Measurements from ENCODE around the gene C5. TPM values are rescaled to one million over a fixed set of nuclear protein-coding genes. Genes with fewer than 3 reads are reported as not detected.
"Not testable (repeated sequence)": the region's sequence is repeated elsewhere in the genome, so short reads cannot be mapped to it uniquely, and the experiment has no call there.

C5 gene
- 7.2 TPM for polyA plus RNA-seq (2013)

DNA sequence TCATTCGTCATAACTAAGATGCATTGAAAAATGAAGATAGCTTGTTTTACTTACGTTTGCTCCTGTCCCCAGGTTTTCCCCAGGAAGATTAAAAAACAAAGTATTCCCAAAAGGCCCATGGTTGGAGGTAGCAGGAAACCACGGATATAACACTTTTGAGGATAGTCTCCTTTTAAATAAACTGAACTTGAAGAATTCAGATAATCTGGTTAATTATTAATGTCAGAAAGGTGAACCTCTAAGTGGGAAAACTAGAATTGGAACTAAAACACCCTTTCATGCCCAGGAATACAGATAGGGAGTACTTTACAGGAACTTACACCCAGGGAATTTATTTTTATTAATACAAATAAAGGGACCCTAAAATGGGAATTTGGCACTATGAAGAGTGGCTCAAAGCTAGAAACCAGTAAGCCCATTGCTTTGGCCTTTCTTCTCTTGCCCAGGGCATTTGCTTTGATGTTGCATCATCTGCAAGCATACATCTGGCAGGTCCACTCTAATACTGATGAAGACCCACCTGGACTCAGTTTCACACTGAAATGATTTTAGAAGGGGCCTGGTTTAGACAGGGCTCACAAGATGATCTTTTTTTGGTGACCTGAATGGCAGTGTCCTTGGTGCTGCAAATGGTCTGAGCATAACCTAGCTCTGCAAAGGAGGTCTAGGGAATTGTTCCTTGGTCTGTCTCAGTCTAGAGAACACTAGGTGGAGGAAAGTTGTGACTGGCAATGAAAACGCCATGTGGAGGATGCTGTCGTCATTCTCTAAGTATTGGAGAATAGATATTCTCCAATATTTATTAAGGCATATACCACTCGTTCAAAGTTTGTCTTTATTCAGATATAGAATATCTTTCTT is at the start of gene C5:
TSS of gene C5 (minus strand) at position 148 of the 861 bp plus-strand sequence. CDS start at position 119, 29 bp downstream.
- no peak within 1 kb of the TSS for H3K27ac ChIP-seq (ENCODE audit: insufficient read depth in 1 of 2, low read depth in 1 of 2, low read length in 2 of 2, poor library complexity in 1 of 2, severe bottlenecking in 2 of 2)
- H3K36me3 ChIP-seq (ENCODE audit: control insufficient read depth in 4 of 4, insufficient read depth in 4 of 4, low read length in 3 of 4), result peaks cover 0 to 5% (median 0%) of the 10 kb centered on the region in 4 experiments
- DNase-seq, result no peak
- no peaks in the 10 kb centered on the region for H3K4me1 ChIP-seq (ENCODE audit: control extremely low read depth in 1 of 4, control insufficient read depth in 4 of 4, insufficient read depth in 4 of 4, low read length in 3 of 4)
- ChIA-PET POLR2A (no interaction called here), CTCF (interaction anchor here (0.6 to 1.7 kb wide), 8 partner anchors 9 to 69 kb away, joined by 3 to 8 read pairs (median 3); no protein-coding TSS in a partner anchor)
- no peaks in the 10 kb centered on the region for H3K9me3 ChIP-seq (ENCODE audit: control extremely low read depth in 1 of 5, control insufficient read depth in 4 of 5, insufficient read depth in 2 of 5, low read depth in 1 of 5, low read length in 4 of 5)
- no peaks in the 10 kb centered on the region for H3K27me3 ChIP-seq (replicated peaks in 2 of 5; ENCODE audit: control insufficient read depth in 4 of 5, insufficient read depth in 5 of 5, low read length in 4 of 5)
- WGBS (ENCODE audit: insufficient coverage), result 95% methylated on average over 3 of the region's 6 CpGs
- H3K4me3 ChIP-seq (ENCODE audit: control insufficient read depth in 1 of 7, extremely low read depth in 1 of 7, insufficient read depth in 4 of 7, low read depth in 2 of 7, low read length in 6 of 7), result no peak within 1 kb of the TSS

DNA sequence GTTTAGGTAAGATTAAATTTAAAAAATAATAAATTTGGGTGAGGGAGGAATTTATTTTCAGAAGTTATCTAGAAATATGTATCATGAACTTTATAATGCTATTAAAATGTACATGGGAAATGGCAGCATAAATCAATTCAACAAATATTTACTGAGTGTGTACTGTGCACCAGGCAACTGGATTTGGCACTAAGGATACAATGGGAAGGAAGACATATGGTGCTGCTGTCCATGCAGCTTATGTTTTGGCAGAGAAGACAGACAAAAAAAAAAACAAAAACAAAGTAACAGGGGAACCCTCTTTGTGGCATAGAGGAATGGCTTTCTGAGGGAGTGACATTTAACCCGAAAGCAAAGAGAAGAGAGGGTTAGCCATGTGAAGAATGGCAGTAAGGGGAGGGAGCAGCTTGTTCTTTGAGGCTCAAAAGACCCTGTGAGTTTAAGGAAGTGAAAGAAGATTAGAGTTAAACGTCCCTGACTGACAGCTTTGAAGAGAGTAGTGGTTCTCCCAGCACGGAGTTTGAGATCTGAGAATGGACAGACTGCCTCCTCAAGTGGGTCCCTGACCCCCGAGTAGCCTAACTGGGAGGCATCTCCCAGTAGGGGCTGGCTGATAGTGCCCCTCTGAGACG is 48.6 kb upstream of the C5 start:
- Histone ChIP-seq H3K9me3 (ENCODE audit: control extremely low read depth in 1 of 5, control insufficient read depth in 4 of 5, insufficient read depth in 2 of 5, low read depth in 1 of 5, low read length in 4 of 5) (peaks cover 0 to 8% (median 4%) of the 10 kb centered on the region in 5 experiments), H3K27me3 (replicated peaks in 2 of 5; ENCODE audit: control insufficient read depth in 4 of 5, insufficient read depth in 5 of 5, low read length in 4 of 5) (no peaks in the 10 kb centered on the region), H3K27ac (ENCODE audit: insufficient read depth in 1 of 2, low read depth in 1 of 2, low read length in 2 of 2, poor library complexity in 1 of 2, severe bottlenecking in 2 of 2) (no peak overlapping the region), H3K4me3 (ENCODE audit: control insufficient read depth in 1 of 7, extremely low read depth in 1 of 7, insufficient read depth in 4 of 7, low read depth in 2 of 7, low read length in 6 of 7) (no peak overlapping the region), H3K36me3 (ENCODE audit: control insufficient read depth in 4 of 4, insufficient read depth in 4 of 4, low read length in 3 of 4) (peaks cover 20 to 52% (median 36%) of the 10 kb centered on the region in 4 experiments), H3K4me1 (ENCODE audit: control extremely low read depth in 1 of 4, control insufficient read depth in 4 of 4, insufficient read depth in 4 of 4, low read length in 3 of 4) (no peaks in the 10 kb centered on the region)
- DNase-seq, result no peak
- WGBS (ENCODE audit: insufficient coverage), result 100% methylated on average over 4 of the region's 5 CpGs
- ChIA-PET POLR2A (no interaction called here), CTCF (interaction anchor here (1.3 kb wide), 1 partner anchor 9 kb away, joined by 3 read pairs; no protein-coding TSS in a partner anchor)

DNA sequence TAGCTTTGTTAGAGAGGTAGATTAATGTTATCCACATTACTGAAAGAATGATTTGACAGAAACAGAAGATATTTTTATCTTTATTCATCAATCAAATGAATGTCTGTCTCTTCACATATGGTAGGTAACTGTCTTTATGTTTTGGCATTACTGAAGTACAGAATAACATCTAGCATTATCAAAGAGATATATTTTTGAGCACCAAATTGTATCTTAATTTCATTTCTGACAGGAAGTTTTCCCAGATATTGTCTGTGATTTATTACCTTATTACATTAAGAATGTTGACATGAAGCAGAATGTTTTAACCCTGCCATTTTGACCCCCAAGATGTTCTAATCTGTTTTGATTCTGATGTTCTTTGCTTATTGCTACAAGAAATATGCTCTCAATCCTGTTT is 45.0 kb upstream of the C5 start:
- peaks cover 29 to 81% (median 51%) of the 10 kb centered on the region in 4 experiments for H3K36me3 ChIP-seq (ENCODE audit: control insufficient read depth in 4 of 4, insufficient read depth in 4 of 4, low read length in 3 of 4)
- no peaks in the 10 kb centered on the region for H3K27me3 ChIP-seq (replicated peaks in 2 of 5; ENCODE audit: control insufficient read depth in 4 of 5, insufficient read depth in 5 of 5, low read length in 4 of 5)
- peaks cover 0 to 8% (median 4%) of the 10 kb centered on the region in 5 experiments for H3K9me3 ChIP-seq (ENCODE audit: control extremely low read depth in 1 of 5, control insufficient read depth in 4 of 5, insufficient read depth in 2 of 5, low read depth in 1 of 5, low read length in 4 of 5)
- H3K4me3 ChIP-seq (ENCODE audit: control insufficient read depth in 1 of 7, extremely low read depth in 1 of 7, insufficient read depth in 4 of 7, low read depth in 2 of 7, low read length in 6 of 7), result no peak overlapping the region
- CTCF ChIA-PET, result interaction anchor here (0.9 to 2.5 kb wide), 6 partner anchors 12 to 35 kb away, joined by 3 to 6 read pairs (median 4); no protein-coding TSS in a partner anchor
- no peak for DNase-seq
- POLR2A ChIA-PET, result no interaction called here
- no peaks in the 10 kb centered on the region for H3K4me1 ChIP-seq (ENCODE audit: control extremely low read depth in 1 of 4, control insufficient read depth in 4 of 4, insufficient read depth in 4 of 4, low read length in 3 of 4)
- no peak overlapping the region for H3K27ac ChIP-seq (ENCODE audit: insufficient read depth in 1 of 2, low read depth in 1 of 2, low read length in 2 of 2, poor library complexity in 1 of 2, severe bottlenecking in 2 of 2)

DNA sequence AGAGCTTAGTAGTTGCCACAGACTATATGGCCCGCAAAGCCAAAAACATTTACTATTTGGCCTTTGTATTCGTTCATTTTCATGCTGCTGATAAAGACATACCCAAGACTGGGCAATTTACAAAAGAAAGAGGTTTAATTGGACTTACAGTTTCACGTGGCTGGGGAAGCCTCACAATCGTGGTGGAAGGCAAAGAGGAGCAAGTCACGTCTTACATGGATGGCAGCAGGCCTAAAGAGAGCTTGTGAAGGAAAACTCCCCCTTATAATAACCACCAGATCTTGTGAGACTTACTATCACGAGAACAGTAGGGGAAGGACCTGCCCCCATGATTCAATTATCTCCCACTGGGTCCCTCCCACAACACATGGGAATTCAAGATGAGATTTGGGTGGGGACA is 40.7 kb upstream of the C5 start:
- peaks cover 12 to 52% (median 37%) of the 10 kb centered on the region in 4 experiments for H3K36me3 ChIP-seq (ENCODE audit: control insufficient read depth in 4 of 4, insufficient read depth in 4 of 4, low read length in 3 of 4)
- DNase-seq; H3K27ac ChIP-seq (ENCODE audit: insufficient read depth in 1 of 2, low read depth in 1 of 2, low read length in 2 of 2, poor library complexity in 1 of 2, severe bottlenecking in 2 of 2); POLR2A ChIA-PET; H3K4me3 ChIP-seq (ENCODE audit: control insufficient read depth in 1 of 7, extremely low read depth in 1 of 7, insufficient read depth in 4 of 7, low read depth in 2 of 7, low read length in 6 of 7); H3K9me3 ChIP-seq (ENCODE audit: control extremely low read depth in 1 of 5, control insufficient read depth in 4 of 5, insufficient read depth in 2 of 5, low read depth in 1 of 5, low read length in 4 of 5); H3K27me3 ChIP-seq (replicated peaks in 2 of 5; ENCODE audit: control insufficient read depth in 4 of 5, insufficient read depth in 5 of 5, low read length in 4 of 5): not testable (repeated sequence)
- peaks cover 3 to 20% (median 12%) of the 10 kb centered on the region in 4 experiments for H3K4me1 ChIP-seq (ENCODE audit: control extremely low read depth in 1 of 4, control insufficient read depth in 4 of 4, insufficient read depth in 4 of 4, low read length in 3 of 4)
- 94% methylated on average over 2 of the region's 6 CpGs for WGBS (ENCODE audit: insufficient coverage)
- CTCF ChIA-PET, result interaction anchor here (0.7 to 1.3 kb wide), 5 partner anchors 9 to 40 kb away, joined by 3 to 4 read pairs (median 3); partner anchors contain the start of gene C5

GRCh38 chr9:121088576-121088975 is 38.5 kb upstream of the C5 start:
- CTCF ChIA-PET, result no interaction called here
- POLR2A ChIA-PET, result no interaction called here
- WGBS (ENCODE audit: insufficient coverage), result no CpG with 5 or more reads among the region's 3 CpGs
- Histone ChIP-seq H3K4me1 (ENCODE audit: control extremely low read depth in 1 of 4, control insufficient read depth in 4 of 4, insufficient read depth in 4 of 4, low read length in 3 of 4) (peaks cover 3 to 20% (median 12%) of the 10 kb centered on the region in 4 experiments), H3K27ac (ENCODE audit: insufficient read depth in 1 of 2, low read depth in 1 of 2, low read length in 2 of 2, poor library complexity in 1 of 2, severe bottlenecking in 2 of 2) (no peak overlapping the region), H3K36me3 (ENCODE audit: control insufficient read depth in 4 of 4, insufficient read depth in 4 of 4, low read length in 3 of 4) (peaks cover 16 to 57% (median 34%) of the 10 kb centered on the region in 4 experiments), H3K9me3 (ENCODE audit: control extremely low read depth in 1 of 5, control insufficient read depth in 4 of 5, insufficient read depth in 2 of 5, low read depth in 1 of 5, low read length in 4 of 5) (no peaks in the 10 kb centered on the region), H3K27me3 (replicated peaks in 2 of 5; ENCODE audit: control insufficient read depth in 4 of 5, insufficient read depth in 5 of 5, low read length in 4 of 5) (no peaks in the 10 kb centered on the region), H3K4me3 (ENCODE audit: control insufficient read depth in 1 of 7, extremely low read depth in 1 of 7, insufficient read depth in 4 of 7, low read depth in 2 of 7, low read length in 6 of 7) (peak overlapping the region in 1 of 7 experiments; percentile 22)
- DNase-seq, result peak in 2 of 3 donors; percentile 49 to 57

GRCh38 chr9:121085661-121086060 is 35.6 kb upstream of the C5 start:
- ChIA-PET POLR2A (no interaction called here), CTCF (no interaction called here)
- Histone ChIP-seq H3K27me3 (replicated peaks in 2 of 5; ENCODE audit: control insufficient read depth in 4 of 5, insufficient read depth in 5 of 5, low read length in 4 of 5) (no peaks in the 10 kb centered on the region), H3K36me3 (ENCODE audit: control insufficient read depth in 4 of 4, insufficient read depth in 4 of 4, low read length in 3 of 4) (peaks cover 15 to 65% (median 41%) of the 10 kb centered on the region in 4 experiments), H3K27ac (ENCODE audit: insufficient read depth in 1 of 2, low read depth in 1 of 2, low read length in 2 of 2, poor library complexity in 1 of 2, severe bottlenecking in 2 of 2) (no peak overlapping the region), H3K9me3 (ENCODE audit: control extremely low read depth in 1 of 5, control insufficient read depth in 4 of 5, insufficient read depth in 2 of 5, low read depth in 1 of 5, low read length in 4 of 5) (no peaks in the 10 kb centered on the region), H3K4me3 (ENCODE audit: control insufficient read depth in 1 of 7, extremely low read depth in 1 of 7, insufficient read depth in 4 of 7, low read depth in 2 of 7, low read length in 6 of 7) (no peak overlapping the region), H3K4me1 (ENCODE audit: control extremely low read depth in 1 of 4, control insufficient read depth in 4 of 4, insufficient read depth in 4 of 4, low read length in 3 of 4) (peaks cover 3 to 23% (median 12%) of the 10 kb centered on the region in 4 experiments)
- WGBS (ENCODE audit: insufficient coverage), result 100% methylated on average over 1 of the region's 1 CpG
- DNase-seq, result no peak
